Stimulated activated naive CD8-positive, alpha-beta T cell treated with anti-CD3 and anti-CD28 coated beads, Interleukin-15, amount 100 ng/mL, for 72 hours (primary cell): ENCODE data around the gene GDI1.
A peak's percentile ranks its signal among the peaks of the same experiment; 100 is the strongest.

ENCODE experiments used
- ATAC-seq: fragments of 150-1000 bp; cut with Tn5 transposase; 2 replicates; pipeline ENCODE4 v1.10.0; 2021; ENCODE audit warnings: mild to moderate bottlenecking, moderate library complexity
- DNase-seq, 2 donors: peaks; one replicate each; pipeline ENCODE4 v3.0.0; 2021 to 2022
- H3K27ac Mint-ChIP-seq, 2 donors: one replicate each; pipeline ENCODE4 v1.8.0; 2022; ENCODE audit warnings: mild to moderate bottlenecking in 2 of 2, mixed read lengths in 2 of 2, moderate library complexity in 2 of 2
- H3K27me3 Mint-ChIP-seq: one replicate; pipeline ENCODE4 v1.8.0; 2022; ENCODE audit warnings: mixed read lengths
- H3K4me1 Mint-ChIP-seq: one replicate; pipeline ENCODE4 v1.8.0; 2022; ENCODE audit warnings: mild to moderate bottlenecking, mixed read lengths
- H3K4me3 Mint-ChIP-seq, 2 donors: one replicate each; pipeline ENCODE4 v1.8.0; 2022; ENCODE audit warnings: mild to moderate bottlenecking in 2 of 2, mixed read lengths in 2 of 2, moderate library complexity in 1 of 2
- H3K9me3 Mint-ChIP-seq, 2 donors: one replicate each; pipeline ENCODE4 v1.8.0; 2022; ENCODE audit warnings: mixed read lengths in 2 of 2

The GDI1 gene

GRCh38 chrX:154441984-154442707, 5.2 kb downstream of the GDI1 start:
- Mint-ChIP-seq H3K27ac (no peak overlapping the region), H3K27me3 (no peaks in the 10 kb centered on the region), H3K9me3 (no peaks in the 10 kb centered on the region), H3K4me1 (peaks cover 56% of the 10 kb centered on the region), H3K4me3 (no peak overlapping the region)
- ATAC-seq (no peak), DNase-seq (no peak)

GRCh38 chrX:154443479-154443910, 6.5 kb downstream of the GDI1 start:
- ATAC-seq = peak; percentile 15
- Mint-ChIP-seq H3K4me1 (peaks cover 52% of the 10 kb centered on the region), H3K9me3 (no peaks in the 10 kb centered on the region), H3K27ac (peak overlapping the region in 1 of 2 donors; percentile 75), H3K27me3 (no peaks in the 10 kb centered on the region), H3K4me3 (peak overlapping the region; percentile 76 to 79)
- DNase-seq = no peak

- peak; percentile 84 for ATAC-seq
- peak; percentile 56 to 58 for DNase-seq
- Mint-ChIP-seq H3K27me3 (no peaks in the 10 kb centered on the region), H3K4me3 (peak within 1 kb of the TSS; percentile 77 to 79), H3K27ac (peak within 1 kb of the TSS; percentile 75 to 80), H3K9me3 (no peaks in the 10 kb centered on the region), H3K4me1 (peaks cover 47% of the 10 kb centered on the region)
Measured at GRCh38 chrX:154443992-154444754, 7.2 kb downstream of the GDI1 start, which contains the start of gene FAM50A. Gene FAM50A (plus strand): TSS chrX:154444141. CDS start chrX:154444236, 95 bp downstream.

DNA sequence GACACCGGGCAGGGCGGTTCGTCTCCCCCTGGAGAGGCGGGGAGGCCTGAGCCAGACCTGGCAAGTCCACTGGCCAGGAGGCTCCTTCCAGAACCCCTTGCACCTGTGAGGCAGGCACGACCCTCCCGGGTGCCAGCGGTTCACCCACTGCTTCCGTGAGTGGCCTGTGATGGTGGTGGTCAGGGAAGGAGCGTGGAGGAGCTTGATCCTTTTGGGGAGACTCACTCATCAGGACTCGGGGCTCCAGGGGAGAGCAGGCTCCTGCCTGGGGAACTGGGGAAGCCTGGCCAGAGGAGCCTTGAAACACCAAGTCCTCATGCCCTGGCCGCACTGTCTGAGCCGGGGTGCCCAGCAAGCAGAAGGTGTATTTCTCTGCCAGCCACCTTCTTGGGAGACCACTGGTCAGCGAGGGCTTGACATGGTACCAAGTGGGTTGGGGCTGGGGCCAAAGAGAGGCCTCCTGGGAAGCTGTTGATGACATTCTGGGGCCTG, 7.8 kb downstream of the GDI1 start:
- peaks cover 47% of the 10 kb centered on the region for H3K4me1 Mint-ChIP-seq
- DNase-seq = no peak
- no peaks in the 10 kb centered on the region for H3K9me3 Mint-ChIP-seq
- peak overlapping the region in 1 of 2 donors; percentile 27 for H3K27ac Mint-ChIP-seq
- H3K27me3 Mint-ChIP-seq = no peaks in the 10 kb centered on the region
- no peak for ATAC-seq
- H3K4me3 Mint-ChIP-seq = peak overlapping the region; percentile 44 to 59

DNA sequence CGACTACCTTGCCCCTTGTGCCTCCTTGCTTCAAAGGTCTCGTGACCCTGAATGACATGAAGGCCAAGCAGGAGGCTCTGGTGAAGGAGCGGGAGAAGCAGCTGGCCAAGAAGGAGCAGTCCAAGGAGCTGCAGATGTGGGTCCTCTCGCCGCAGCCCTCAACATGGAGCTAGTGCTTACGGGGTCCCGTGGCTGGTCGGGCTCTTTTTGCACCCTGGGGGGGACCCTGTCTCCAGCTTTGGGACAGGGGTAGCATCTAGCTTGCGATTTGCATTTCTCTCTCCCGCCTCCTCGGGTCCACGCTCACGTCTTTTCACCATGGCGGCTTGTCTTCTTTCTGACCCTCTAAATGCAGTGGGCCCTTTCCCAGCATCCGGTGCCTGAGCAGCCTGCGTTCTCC, 8.8 kb downstream of the GDI1 start:
- ATAC-seq = no peak
- H3K27ac Mint-ChIP-seq = peak overlapping the region in 1 of 2 donors; percentile 90
- DNase-seq = no peak
- no peaks in the 10 kb centered on the region for H3K27me3 Mint-ChIP-seq
- no peaks in the 10 kb centered on the region for H3K9me3 Mint-ChIP-seq
- peaks cover 38% of the 10 kb centered on the region for H3K4me1 Mint-ChIP-seq
- peak overlapping the region; percentile 13 to 44 for H3K4me3 Mint-ChIP-seq

DNA sequence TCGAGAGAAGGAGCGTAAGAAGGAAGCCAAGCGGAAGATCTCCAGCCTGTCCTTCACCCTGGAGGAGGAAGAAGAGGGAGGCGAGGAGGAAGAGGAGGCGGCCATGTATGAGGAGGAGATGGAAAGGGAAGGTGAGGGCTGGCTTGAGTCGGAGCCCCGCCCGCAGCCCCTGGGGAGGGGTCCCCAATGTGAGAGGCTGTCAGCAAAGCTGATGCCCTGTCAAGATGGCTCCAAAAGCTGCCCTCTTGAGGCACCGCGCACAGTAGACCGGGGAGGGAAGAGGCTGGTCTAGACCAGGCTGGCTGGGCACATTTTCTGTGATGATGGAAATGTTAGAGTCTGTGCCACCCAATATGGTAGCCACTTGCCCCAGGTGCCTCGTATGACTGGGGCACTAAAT, 9.5 kb downstream of the GDI1 start:
- no peaks in the 10 kb centered on the region for H3K27me3 Mint-ChIP-seq
- ATAC-seq (no peak), DNase-seq (no peak)
- no peak overlapping the region for H3K27ac Mint-ChIP-seq
- peak overlapping the region in 1 of 2 donors; percentile 13 for H3K4me3 Mint-ChIP-seq
- H3K4me1 Mint-ChIP-seq = peaks cover 32% of the 10 kb centered on the region
- no peaks in the 10 kb centered on the region for H3K9me3 Mint-ChIP-seq

DNA sequence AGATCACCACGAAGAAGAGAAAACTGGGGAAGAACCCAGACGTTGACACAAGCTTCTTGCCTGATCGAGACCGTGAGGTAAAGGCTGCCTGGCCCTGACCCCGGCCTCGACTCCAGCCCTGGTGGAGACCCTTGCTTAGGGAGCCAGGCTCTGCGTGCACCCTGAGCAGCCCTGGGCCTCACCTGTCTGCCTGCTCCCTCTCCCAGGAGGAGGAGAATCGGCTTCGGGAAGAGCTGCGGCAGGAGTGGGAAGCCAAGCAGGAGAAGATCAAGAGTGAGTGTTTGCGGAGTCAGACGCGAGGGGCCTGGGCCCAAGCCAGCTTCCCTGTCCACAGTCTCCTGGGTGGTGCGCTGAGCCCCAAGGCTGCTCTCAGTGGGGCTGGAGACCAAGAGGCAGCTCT, 11.5 kb downstream of the GDI1 start:
- Mint-ChIP-seq H3K27ac (no peak overlapping the region), H3K4me1 (peaks cover 20% of the 10 kb centered on the region), H3K9me3 (no peaks in the 10 kb centered on the region), H3K4me3 (no peak overlapping the region), H3K27me3 (no peaks in the 10 kb centered on the region)
- ATAC-seq (no peak), DNase-seq (no peak)

DNA sequence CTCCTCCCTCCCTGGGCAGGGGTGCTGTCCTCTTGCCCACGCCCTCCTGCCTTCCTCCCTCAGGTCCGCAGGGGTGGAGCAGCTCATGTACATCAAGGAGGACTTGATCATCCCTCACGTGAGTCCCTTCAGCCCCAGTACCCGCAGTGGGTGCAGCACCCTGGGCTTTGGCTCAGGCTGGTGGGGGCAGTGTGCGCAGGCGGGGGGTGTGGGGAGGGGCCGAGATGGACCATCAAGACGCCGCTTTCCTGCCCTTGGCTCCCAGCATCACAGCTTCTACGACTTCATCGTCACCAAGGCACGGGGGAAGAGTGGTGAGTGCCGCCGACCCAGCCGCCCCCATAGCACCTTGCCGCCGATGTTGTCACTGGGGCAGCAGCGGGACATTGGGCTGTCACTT, 12.7 kb downstream of the GDI1 start:
- no peaks in the 10 kb centered on the region for H3K27me3 Mint-ChIP-seq
- no peak for ATAC-seq

DNA sequence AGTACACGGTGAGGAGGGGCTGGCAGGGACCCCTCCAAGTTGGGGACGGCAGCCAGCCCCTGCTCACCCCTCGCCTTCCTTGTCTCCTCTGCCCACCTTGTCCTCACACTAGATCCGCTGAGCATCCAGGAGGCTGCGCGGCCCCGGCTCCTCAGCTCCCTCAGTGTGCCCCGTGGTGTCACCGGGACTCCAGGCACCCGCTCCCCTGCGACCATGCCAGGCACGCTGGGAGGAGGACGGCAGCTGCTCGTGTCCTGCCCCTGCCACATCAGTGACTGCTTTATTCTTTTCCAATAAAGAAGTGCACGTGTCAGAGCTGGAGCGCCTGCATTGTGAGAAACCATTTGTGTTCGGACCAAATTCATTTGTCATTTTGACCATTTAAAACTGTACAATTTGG, 13.4 kb downstream of the GDI1 start:
- DNase-seq (no peak), ATAC-seq (no peak)
- Mint-ChIP-seq H3K27ac (no peak overlapping the region), H3K4me1 (peaks cover 17% of the 10 kb centered on the region), H3K27me3 (no peaks in the 10 kb centered on the region), H3K4me3 (no peak overlapping the region), H3K9me3 (no peaks in the 10 kb centered on the region)

More for the DNA sequence above, 12.7 kb downstream of the GDI1 start:
- no peak for DNase-seq
- Mint-ChIP-seq H3K27ac (no peak overlapping the region), H3K4me3 (no peak overlapping the region), H3K9me3 (no peaks in the 10 kb centered on the region), H3K4me1 (peaks cover 17% of the 10 kb centered on the region)

- ATAC-seq (no peak), DNase-seq (no peak)
- Mint-ChIP-seq H3K27me3 (no peaks in the 10 kb centered on the region), H3K4me3 (no peak overlapping the region), H3K27ac (no peak overlapping the region), H3K4me1 (peaks cover 6% of the 10 kb centered on the region), H3K9me3 (no peaks in the 10 kb centered on the region)
Measured at GRCh38 chrX:154452823-154453222, 15.9 kb downstream of the GDI1 start.

DNA sequence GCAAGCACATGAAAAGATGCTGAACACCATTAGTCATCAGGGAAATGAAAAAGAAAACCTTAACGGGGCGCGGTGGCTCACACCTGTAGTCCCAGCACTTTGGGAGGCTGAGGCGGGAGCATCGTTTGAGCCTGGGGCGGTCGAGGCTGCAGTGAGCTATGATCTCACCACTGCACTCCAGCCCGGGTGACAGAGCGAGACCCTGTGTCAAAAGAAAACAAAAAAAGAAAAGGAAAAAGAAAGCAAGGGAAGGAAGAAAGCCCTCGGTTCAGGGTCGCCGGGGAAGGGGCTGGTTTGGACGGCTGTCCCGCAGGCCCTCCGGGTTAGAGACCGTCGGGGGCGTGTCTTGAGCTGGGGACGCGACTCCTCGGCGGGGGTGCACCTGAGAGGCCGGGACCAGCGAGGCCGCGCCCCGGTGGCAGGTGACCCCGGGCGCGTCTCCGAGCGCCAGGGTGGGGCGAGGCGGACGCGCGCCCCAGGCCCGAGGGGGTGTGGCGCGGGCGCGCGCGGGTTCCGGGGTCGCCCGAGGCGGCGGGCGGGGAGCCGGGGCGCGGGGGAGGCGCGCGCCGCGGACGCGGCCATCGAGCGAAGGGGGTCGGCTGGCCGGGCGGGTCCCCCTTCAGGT, 20.6 kb downstream of the GDI1 start:
- Mint-ChIP-seq H3K4me3 (peak overlapping the region; percentile 88 to 89), H3K4me1 (peaks cover 32% of the 10 kb centered on the region), H3K9me3 (no peaks in the 10 kb centered on the region), H3K27ac (peak overlapping the region; percentile 87 to 97), H3K27me3 (no peaks in the 10 kb centered on the region)
- ATAC-seq (peak; percentile 73), DNase-seq (peak; percentile 58 to 66)

GRCh38 chrX:154458116-154458953, 21.4 kb downstream of the GDI1 start, which contains the start of gene PLXNA3:
Gene PLXNA3 (plus strand): TSS chrX:154458281. CDS start chrX:154460184, 1,903 bp downstream.
- DNase-seq (peak; percentile 67 to 75), ATAC-seq (peak; percentile 85)
- Mint-ChIP-seq H3K4me1 (peaks cover 32% of the 10 kb centered on the region), H3K9me3 (no peaks in the 10 kb centered on the region), H3K4me3 (peak within 1 kb of the TSS; percentile 88 to 89), H3K27ac (peak within 1 kb of the TSS; percentile 87 to 97), H3K27me3 (no peaks in the 10 kb centered on the region)

DNA sequence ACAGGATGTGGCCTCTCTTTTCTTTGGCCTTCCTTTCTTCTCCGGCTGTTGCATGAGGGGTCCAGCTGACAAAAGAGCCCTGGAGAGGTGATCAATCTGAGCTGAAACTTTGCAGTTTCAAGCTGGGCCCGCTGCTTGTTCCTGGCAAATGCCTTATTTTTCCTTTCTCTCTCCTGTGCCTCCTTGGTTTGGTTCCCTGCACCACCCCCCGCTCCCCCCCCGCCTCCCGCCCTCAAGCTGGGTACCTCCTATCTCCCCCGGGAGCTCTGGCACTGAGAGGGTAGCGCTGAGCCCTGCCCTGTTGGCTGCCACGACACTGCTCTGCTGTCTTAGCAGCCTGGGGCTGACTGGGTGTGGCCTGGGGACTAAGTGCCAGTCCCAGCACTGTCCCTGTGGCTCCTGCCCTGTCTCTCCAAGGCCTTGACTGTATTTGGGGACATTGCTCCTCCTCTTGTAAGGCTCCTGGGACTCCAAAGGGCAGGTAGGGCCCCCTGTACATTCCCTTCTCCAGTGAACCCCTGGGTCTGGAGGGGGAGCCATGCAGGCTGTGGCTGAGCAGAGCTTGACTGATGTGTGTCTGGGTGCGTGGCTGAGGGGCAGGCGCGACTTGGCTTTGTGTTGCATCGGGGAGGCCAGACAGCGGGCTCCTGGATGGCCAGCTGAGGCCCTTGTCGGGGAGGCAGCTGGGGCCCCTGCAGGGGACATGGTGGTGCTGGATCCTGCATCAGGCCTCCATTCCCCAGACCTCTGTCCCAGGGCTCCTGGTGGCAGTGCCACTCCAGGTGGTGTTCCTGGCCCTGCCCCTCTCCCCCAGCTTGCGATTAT, 22.2 kb downstream of the GDI1 start:
- H3K4me3 Mint-ChIP-seq = peak overlapping the region; percentile 85 to 86
- peaks cover 32% of the 10 kb centered on the region for H3K4me1 Mint-ChIP-seq
- H3K27ac Mint-ChIP-seq = peak overlapping the region; percentile 81 to 91
- no peak for DNase-seq
- no peaks in the 10 kb centered on the region for H3K9me3 Mint-ChIP-seq
- no peaks in the 10 kb centered on the region for H3K27me3 Mint-ChIP-seq
- ATAC-seq = peak; percentile 60

GRCh38 chrX:154459832-154460231, 22.9 kb downstream of the GDI1 start:
- DNase-seq (no peak), ATAC-seq (no peak)
- Mint-ChIP-seq H3K4me3 (peak overlapping the region; percentile 85 to 86), H3K27ac (no peak overlapping the region), H3K27me3 (no peaks in the 10 kb centered on the region), H3K9me3 (no peaks in the 10 kb centered on the region), H3K4me1 (peaks cover 32% of the 10 kb centered on the region)
